HG03439 (cell line): ENCODE data around the gene PRAME.
"Not testable (repeated sequence)": the region's sequence is repeated elsewhere in the genome, so short reads cannot be mapped to it uniquely, and the experiment has no call there.

Experiments used
- ATAC-seq: cut with Tn5 transposase; IDR thresholded peaks from one replicate; pipeline ENCODE4 v1.9.1; 2021; ENCODE audit warnings: mild to moderate bottlenecking, moderate library complexity; ENCODE audit not compliant: unreplicated experiment

Gene PRAME

DNA sequence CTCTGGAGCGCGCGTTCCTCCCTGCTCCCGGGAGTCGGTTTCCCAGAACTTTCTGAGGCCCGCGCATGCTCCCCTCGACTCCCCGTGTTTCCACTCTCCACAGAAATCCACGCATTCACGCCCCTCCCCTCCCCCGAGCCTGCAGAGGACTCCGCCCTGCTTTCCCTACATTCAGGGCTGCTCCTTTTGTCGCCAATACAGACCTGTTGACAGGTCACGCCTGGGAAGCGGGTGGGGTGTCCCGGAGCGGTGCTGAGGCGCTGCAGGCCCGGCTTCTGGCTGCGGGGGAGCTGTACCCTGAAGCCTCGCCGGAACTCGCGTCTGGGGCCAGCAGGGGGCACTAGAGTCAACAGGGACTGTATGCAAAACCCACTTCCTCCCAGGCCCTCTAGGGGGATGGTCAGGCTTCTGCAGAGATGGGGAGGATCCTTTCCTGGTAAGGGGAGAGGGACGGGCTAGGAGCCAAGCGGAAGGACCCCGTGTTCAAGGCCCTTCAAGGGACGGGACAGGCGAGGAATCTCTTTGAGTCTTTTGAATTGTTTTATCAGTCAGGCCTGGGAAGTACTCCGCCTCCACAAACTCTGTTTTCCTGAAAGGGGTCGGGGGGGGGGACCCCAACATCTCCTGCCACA, at the start of gene PRAME:
TSS of gene PRAME (minus strand) at position 294 of the 632 bp plus-strand sequence. CDS start 2,433 bp downstream, outside the sequence.
- ATAC-seq: no peak

GRCh38 chr22:22608022-22608421, 49.0 kb upstream of the PRAME start:
- ATAC-seq: not testable (repeated sequence)

DNA sequence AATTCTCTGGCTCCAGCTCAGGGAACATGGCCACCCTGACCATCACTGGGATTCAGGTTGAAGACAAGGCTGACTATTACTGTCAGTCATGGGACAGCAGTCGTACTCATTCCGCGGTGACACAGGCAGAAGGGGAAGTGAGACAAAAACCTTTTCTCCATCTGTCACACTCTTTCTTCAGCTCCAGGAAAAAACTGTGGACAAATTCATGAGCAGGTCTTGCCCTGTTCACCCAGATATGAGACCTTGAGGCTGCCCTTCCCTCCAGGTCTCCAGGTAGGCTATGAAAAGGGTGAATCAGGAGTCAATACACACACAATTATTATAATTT, 46.0 kb upstream of the PRAME start:
- ATAC-seq: no peak

DNA sequence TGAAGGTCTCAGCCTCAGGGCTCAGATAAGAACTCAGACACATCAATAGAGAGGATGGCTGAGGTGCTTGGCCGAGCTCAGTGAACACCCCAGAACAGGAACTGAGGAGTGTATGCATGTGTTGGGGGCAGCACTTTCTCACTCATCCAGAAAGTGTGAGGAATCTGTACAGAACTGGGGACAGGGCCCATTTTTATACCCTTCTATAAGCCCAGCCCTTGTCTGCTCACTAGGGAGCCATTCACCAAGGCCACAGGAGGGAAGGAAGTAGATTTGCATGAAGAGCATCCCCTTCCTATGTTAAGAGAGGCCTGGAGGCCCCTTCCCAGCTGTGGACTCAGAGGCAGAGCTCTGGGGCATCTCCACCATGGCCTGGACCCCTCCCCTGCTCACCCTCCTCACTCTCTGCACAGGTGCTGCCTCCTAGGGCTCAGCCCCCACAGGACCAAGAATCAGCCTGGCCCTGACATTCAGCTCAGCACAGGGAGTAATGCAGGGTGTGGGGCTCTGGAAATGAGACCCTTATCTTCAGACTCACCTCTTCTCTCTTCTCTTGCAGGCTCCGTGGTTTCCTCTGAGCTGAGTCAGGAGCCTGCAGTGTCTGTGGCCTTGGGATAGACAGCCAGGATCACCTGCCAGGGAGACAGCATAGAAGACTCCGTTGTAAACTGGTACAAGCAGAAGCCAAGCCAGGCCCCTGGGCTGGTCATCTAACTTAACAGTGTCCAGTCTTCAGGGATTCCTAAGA, 45.4 kb upstream of the PRAME start:
- no peak for ATAC-seq

GRCh38 chr22:22603470-22603947, 44.4 kb upstream of the PRAME start:
- ATAC-seq: no peak

DNA sequence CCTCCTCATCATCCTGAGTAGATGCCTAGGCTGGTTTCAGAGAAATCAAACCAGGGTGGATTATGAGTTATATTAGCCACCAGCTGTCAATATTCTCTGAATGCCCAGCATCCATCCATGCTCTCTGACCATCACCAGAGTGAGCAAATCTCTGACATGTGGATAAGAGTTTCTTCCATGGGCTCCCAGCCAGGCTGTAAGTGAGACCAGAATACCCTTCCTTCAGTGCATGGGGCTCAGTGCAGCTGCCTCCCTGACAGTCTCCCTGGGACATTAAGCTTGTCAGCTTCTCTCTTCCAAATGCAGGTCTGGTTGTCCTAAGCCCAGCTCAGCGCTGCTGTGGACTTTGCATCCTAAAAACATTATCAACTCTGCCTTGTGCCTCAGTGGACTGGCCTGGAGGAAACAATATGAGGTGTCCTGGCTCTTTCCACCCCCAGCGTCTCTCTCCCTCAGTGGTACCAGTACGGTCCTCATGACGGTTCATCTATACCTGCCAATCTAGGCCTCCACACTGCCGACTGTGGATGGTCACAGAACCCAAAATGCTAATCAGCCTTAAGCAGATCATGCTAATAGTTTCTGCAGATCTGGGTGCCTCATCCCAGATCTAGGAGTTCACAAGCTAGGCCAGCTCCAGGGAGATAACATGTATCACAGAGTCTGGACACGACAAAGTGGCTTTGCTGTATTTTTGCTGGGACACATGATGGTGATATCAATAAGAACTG, 41.6 kb upstream of the PRAME start:
- no peak for ATAC-seq

DNA sequence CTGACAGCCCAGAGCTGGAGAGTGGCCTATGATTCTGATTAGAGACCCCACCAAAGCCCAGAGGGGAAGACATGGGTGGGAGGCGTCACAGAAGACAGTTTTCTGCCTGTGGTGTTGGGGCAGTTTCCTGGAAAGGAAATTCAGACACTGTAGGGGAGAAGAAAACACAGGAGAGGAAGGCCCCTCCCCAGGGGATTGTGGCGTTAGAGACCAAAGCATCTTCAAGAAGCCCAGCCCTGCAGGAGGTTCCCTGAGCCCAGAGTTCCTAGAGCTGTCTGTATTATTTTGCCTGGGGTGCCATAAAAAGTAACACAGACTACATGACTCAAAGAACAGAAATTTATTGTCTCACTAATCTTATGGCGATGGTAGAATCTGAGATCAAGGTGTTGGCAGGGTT, 40.2 kb upstream of the PRAME start:
- no peak for ATAC-seq

DNA sequence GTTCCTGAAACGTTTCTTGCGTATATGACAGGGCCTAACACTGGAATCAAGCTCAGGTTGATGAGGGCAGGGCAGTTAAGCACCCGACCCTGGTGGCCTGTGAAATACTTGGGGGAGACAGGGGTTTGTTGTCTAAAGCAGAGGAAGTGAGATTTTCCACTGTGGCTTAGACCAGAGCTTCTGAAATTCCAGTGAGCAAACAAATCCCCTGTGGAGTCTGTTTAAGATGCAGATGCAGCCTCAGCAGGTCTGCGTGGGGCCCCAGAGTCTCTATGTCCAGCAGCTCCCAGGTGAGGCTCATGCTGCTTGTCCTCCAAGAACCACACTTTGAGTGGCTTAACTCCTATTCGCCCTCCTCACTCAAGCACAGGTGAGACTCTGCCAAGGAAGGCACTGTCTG, 39.1 kb upstream of the PRAME start:
- ATAC-seq: no peak

GRCh38 chr22:22595001-22595835, 36.2 kb upstream of the PRAME start:
- ATAC-seq: no peak

DNA sequence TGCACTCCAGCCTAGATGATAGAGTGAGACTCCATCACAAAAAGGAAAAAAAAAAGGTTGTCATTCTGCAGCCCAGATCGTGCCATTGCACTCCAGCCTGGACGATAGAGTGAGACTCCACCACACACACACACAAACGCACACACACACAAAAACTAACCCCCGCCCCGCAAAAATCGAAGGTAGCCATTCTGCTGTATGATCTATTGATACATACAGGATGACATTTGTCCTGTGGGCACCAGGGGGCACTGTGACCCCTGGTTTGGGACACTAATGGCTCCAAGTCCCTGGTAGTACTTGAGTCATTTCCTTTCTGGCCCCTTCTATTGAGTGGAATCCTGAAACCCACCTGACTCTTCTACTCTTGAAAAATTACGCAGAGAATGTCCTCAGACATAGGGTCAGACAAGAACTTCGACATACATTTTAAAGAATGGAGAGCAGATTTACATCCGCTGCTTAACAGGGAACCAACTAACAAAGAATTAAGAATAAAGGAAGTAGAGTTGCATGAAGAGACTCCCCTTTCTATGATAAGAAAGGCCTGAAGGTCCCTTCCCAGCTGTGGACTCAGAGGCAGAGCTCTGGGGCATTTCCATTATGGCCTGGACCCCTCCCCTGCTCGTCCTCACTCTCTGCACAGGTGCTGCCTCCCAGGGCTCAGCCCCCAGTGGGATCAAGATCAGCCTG, 35.0 kb upstream of the PRAME start:
- no peak for ATAC-seq

- no peak for ATAC-seq
These were observed 34.2 kb upstream of the PRAME start for GRCh38 chr22:22593250-22593649.

DNA sequence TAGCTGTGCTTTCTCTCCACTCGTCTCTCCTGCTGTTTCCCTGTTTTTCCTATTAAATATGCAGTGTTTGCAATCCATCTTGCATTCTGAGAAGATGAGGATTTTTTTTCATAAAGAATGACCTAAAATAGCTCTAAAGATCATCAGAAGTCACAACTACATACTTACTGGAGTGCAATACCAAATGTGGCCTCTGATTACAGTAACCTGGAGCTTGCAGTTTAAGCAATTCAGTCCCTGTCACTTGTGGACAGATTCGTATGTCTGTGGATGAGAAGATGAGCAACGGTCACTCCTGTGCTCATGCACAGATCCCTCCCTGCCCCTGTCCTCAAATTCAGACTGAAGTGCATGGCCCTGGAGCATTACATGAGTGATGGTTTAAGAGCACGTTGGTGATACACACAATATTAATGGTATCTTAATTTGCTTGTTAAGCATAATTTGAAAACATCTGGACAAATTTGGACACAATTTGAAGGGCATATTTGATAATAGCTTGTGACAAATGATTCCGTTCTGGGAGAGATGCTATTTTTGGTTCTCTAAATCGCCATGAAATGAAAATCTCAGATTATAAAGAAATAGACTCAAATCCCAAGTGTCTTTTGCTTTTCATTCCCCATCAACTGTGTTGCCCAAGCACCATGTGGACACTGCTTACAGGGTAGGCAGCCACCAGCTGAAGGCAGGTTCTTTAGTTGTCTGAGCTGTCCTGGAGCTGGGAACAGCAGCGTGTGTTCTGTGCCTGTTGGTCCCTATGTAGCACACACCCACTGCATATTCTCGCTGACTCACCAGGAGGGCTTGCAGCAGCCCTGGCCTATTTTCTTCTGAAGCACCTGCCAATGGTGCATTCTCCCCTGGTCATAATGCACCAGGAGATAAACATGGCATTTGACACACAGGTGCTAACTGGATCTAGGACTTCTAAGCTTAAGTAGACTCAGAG, 32.6 kb upstream of the PRAME start:
- no peak for ATAC-seq

- ATAC-seq: no peak
These were observed 31.2 kb upstream of the PRAME start for GRCh38 chr22:22590136-22590891.

DNA sequence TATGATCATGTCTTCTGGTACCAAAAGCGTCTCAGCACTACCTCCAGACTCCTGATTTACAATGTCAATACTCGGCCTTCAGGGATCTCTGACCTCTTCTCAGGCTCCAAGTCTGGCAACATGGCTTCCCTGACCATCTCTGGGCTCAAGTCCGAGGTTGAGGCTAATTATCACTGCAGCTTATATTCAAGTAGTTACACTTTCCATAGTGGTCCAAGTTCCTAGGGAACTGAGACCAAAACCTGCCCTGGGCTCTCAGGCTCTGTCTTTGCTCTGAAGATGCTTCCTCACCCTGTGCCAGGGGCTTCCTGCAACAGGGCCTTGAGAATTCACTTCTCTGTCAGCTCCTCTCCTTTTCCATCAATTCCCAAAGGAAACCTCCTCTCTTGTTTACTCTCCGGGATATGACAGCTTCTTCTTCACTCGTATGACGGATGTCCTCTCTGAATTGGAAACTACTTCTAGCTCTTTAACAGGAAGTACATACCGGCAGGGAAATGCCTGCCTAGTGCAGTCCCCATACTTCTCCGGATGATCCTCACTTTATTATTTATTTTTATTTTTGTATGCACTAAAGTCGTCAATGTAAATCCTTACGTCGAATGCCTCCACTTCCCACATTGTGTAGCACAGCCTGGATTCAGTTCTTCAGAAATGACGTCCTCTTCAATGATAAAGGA, 29.6 kb upstream of the PRAME start:
- ATAC-seq: no peak

DNA sequence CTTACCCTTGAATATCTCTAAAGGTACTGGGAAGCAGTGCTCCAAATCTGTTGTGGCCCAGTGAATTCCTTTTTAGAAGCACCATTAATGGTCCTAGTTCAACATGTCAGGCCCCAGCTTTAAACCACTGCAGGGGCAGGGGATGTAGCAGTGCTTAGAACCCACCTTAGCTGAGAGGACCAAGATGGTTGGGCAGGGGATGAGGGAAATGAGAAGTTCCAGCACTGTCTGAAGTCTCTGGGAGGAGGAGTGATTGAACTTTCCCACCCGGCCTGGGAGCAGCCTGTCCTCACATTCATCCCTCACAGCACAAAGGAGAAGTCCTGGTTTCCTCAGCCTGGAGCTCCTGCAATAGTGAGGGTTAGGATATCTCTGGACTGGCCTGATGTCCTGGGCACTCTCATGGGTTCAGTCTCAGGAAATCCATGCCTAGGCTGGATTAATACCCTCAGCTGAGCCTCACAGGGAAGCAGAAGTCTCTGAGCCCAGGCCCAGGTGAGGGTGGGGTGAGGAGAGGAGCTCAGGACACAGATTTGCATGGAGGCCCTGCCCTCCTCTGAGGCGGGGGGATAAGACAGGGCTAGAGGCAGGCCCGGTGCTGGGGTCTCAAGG, 28.6 kb upstream of the PRAME start:
- no peak for ATAC-seq

DNA sequence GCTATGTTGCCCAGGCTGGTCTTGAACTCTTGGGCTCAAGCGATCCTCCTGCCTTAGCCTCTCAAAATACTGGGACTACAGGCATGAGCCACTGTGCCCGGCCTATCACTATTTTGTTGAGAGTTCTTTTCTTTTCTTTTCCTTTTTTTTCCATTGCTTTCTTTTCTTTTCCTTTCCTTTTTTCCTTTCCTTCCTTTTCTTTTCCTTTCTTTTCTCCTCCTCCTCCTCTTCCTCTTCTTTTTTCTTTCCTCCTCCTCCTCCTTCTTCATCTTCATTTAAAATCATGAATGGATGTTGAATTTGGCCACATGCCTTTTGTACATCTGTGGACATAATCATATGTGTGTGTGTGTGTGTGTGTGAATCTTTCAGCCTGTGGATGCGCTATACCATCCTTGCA, 25.7 kb upstream of the PRAME start:
- ATAC-seq: no peak

DNA sequence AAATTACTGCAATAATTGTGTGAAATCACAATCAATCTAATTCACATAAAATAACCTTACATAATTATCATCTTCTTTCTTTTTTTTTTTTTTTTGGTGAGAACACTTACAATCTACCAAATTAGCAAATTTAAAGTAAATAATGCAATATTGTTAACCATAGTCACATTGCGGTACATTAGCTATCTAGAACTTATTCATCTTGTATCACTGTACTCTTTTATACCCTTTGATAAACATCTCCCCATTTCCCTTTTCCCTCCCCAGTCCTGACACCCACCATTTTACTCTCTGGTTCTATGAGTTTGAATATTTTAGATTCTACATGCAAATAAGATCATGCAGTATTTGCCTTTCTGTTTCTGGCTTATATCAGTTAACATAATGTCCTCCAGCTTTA, 24.0 kb upstream of the PRAME start:
- no peak for ATAC-seq

GRCh38 chr22:22581524-22581923, 22.5 kb upstream of the PRAME start:
- not testable (repeated sequence) for ATAC-seq
